Type B pancreatic cell (in vitro differentiated cells): ENCODE measurements around the gene OR1Q1. TPM values are rescaled to one million over a fixed set of nuclear protein-coding genes. Genes with fewer than 3 reads are reported as not detected.
"Not testable (repeated sequence)": the region's sequence is repeated elsewhere in the genome, so short reads cannot be mapped to it uniquely, and the experiment has no call there.

Experiments used
- DNase-seq: peaks from one replicate; pipeline ENCODE4 v3.0.0; 2021; ENCODE audit warnings: mixed read lengths; ENCODE audit not compliant: unreplicated experiment; ENCODE audit errors: extremely low spot score
- H3K27ac Mint-ChIP-seq: 2 replicates; pipeline ENCODE4 v1.8.0; 2021; ENCODE audit warnings: mild to moderate bottlenecking, mixed read lengths
- H3K27me3 Mint-ChIP-seq: 2 replicates; pipeline ENCODE4 v1.8.0; 2021; ENCODE audit warnings: mixed read lengths
- H3K36me3 Mint-ChIP-seq: 2 replicates; pipeline ENCODE4 v1.8.0; 2021; ENCODE audit warnings: mixed read lengths
- H3K4me1 Mint-ChIP-seq: one replicate; pipeline ENCODE4 v1.8.0; 2021; ENCODE audit warnings: mixed read lengths; ENCODE audit not compliant: unreplicated experiment
- H3K4me3 Mint-ChIP-seq: 2 replicates; pipeline ENCODE4 v1.8.0; 2021; ENCODE audit warnings: mild to moderate bottlenecking, mixed read lengths
- H3K9me3 Mint-ChIP-seq: 2 replicates; pipeline ENCODE4 v1.8.0; 2021; ENCODE audit warnings: mixed read lengths
- CTCF ChIP-seq: fragments of 200-600 bp; sonication (generic); conservative IDR thresholded peaks from 2 replicates; pipeline ENCODE4 v1.5.0; 2021; ENCODE audit warnings: antibody characterized with exemption, mild to moderate bottlenecking
- long read RNA-seq: library from polyadenylated mRNA; unstranded; transcript quantifications from one replicate; pipeline ENCODE4 v2.0.0, GENCODE V29; 2020
- total RNA-seq: library from RNA; stranded (reverse); gene quantifications from 2 replicates; pipeline ENCODE4 v1.2.1, GENCODE V29; 2021; ENCODE audit warnings: low replicate concordance

Gene OR1Q1
- total RNA-seq, result not detected in 2 replicates
- long read RNA-seq, result 0 reads

GRCh38 chr9:122614362-122614761, at the start of gene OR1Q1:
TSS of gene OR1Q1 (plus strand) at chr9:122614738. CDS start at chr9:122614738, 0 bp downstream.
- no peaks in the 10 kb centered on the region for H3K4me1 Mint-ChIP-seq
- H3K27me3 Mint-ChIP-seq, result no peaks in the 10 kb centered on the region
- H3K27ac Mint-ChIP-seq, result no peak within 1 kb of the TSS
- H3K9me3 Mint-ChIP-seq, result no peaks in the 10 kb centered on the region
- no peak for DNase-seq
- H3K36me3 Mint-ChIP-seq, result no peaks in the 10 kb centered on the region
- no peak for TF ChIP-seq CTCF
- H3K4me3 Mint-ChIP-seq, result no peak within 1 kb of the TSS

DNA sequence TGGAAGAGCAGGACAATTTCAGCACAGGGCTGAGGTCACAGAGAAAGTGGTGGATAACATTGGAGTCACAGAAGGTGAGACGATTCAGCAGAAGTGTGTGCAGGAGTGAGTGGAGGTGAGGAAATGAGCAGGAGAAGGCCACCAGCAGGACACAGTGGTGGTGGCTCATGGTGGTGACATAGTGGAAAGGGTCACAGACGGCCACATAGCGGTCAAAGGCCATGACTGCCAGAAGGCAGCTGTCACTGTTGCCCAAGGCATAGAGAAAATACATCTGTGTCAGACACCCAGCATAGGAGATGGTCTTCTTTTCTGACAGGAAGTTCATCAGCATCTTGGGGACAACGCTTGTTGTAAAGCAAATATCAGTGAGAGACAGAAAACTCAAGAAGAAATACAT, 46.6 kb upstream of the OR1Q1 start:
- Mint-ChIP-seq H3K4me1 (no peaks in the 10 kb centered on the region), H3K36me3 (no peaks in the 10 kb centered on the region), H3K9me3 (no peaks in the 10 kb centered on the region), H3K27ac (no peak overlapping the region), H3K27me3 (no peaks in the 10 kb centered on the region), H3K4me3 (no peak overlapping the region)
- no peak for DNase-seq
- TF ChIP-seq CTCF, result no peak

DNA sequence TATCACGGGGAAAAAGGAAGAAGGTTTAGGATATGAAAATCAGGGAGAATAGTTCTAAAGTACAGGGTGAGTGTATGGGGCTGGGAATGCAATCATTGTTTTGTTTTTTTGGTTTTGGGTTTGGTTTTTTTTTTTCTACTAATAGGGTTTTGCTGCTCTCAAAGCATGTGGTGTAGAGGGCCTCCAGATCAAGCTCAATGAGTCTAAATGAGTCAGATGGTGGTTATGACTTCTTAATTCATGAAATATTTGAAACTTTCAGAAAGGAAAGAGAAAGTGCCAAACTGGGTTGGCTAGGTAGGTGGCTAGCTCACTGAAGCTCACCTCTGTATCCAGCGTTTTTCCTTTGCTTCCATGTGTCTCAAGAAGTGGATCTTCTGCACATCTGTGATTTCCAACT, 42.1 kb upstream of the OR1Q1 start:
- H3K4me3 Mint-ChIP-seq, result no peak overlapping the region
- TF ChIP-seq CTCF, result no peak
- no peaks in the 10 kb centered on the region for H3K4me1 Mint-ChIP-seq
- no peak for DNase-seq
- H3K9me3 Mint-ChIP-seq, result no peaks in the 10 kb centered on the region
- H3K36me3 Mint-ChIP-seq, result no peaks in the 10 kb centered on the region
- H3K27ac Mint-ChIP-seq, result no peak overlapping the region
- no peaks in the 10 kb centered on the region for H3K27me3 Mint-ChIP-seq

GRCh38 chr9:122579874-122580273, 34.7 kb upstream of the OR1Q1 start:
- no peaks in the 10 kb centered on the region for H3K36me3 Mint-ChIP-seq
- H3K27ac Mint-ChIP-seq, result no peak overlapping the region
- no peak for DNase-seq
- no peak overlapping the region for H3K4me3 Mint-ChIP-seq
- H3K9me3 Mint-ChIP-seq, result no peaks in the 10 kb centered on the region
- TF ChIP-seq CTCF, result no peak
- H3K27me3 Mint-ChIP-seq, result no peaks in the 10 kb centered on the region
- H3K4me1 Mint-ChIP-seq, result no peaks in the 10 kb centered on the region

DNA sequence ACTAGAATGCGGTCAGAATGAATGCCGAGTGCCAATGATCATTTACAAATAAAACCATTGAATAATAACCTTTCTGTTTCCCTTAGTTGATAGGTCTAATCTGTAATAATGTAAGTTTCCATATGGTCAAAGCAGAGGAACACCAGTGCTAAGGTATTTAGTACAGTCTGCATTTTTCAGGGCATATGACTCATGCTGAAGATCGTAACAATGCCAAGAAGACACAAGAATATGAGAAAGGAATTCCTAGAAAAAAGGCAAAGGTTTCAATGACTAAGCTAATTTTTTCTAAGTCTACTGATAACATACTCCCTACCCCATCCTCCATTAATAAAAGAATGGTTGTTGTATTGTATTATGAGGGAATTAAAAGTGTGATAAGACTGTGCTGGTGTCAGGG, 34.2 kb upstream of the OR1Q1 start:
- no peak overlapping the region for H3K27ac Mint-ChIP-seq
- DNase-seq, result no peak
- H3K36me3 Mint-ChIP-seq, result no peaks in the 10 kb centered on the region
- no peaks in the 10 kb centered on the region for H3K27me3 Mint-ChIP-seq
- no peak for TF ChIP-seq CTCF
- H3K9me3 Mint-ChIP-seq, result no peaks in the 10 kb centered on the region
- H3K4me3 Mint-ChIP-seq, result no peak overlapping the region
- no peaks in the 10 kb centered on the region for H3K4me1 Mint-ChIP-seq

DNA sequence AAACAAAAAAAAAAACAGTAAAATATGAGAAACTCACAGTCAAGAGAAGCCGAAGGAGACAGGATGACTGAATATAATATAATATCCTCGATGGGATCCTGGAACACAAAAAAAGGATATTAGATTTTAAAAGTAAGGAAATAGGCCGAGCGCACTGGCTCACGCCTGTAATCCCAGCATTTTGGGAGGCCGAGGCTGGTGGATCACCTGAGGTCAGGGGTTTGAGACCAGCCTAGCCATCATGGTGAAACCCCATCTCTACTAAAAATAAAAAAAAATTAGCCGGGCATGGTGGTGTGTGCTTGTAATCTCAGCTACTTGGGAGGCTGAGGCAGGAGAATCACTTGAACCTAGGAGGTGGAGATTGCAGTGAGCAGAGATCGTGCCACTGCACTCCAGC, 31.3 kb upstream of the OR1Q1 start, which contains the start of gene OR1L8:
Gene OR1L8, minus strand, starts transcription at position 101 of the 400 bp plus-strand sequence. CDS start 14,907 bp downstream, outside the sequence.
- H3K4me3 Mint-ChIP-seq, H3K4me1 Mint-ChIP-seq, DNase-seq, H3K27me3 Mint-ChIP-seq, H3K9me3 Mint-ChIP-seq, H3K36me3 Mint-ChIP-seq, H3K27ac Mint-ChIP-seq: not testable (repeated sequence)
